GM23248 (cell line): Measurements from ENCODE around the gene WDR64. TPM values are rescaled to one million over a fixed set of nuclear protein-coding genes. Genes with fewer than 3 reads are reported as not detected.

Source experiments
- DNase-seq: peaks from one replicate; pipeline ENCODE4 v3.0.0-alpha.2; 2015
- H2AFZ ChIP-seq: fragments of 200-600 bp; sonication (generic); 2 replicates; pipeline ENCODE4 v1.6.1; 2016; ENCODE audit warnings: antibody characterized with exemption
- H3F3A ChIP-seq: fragments of 200-600 bp; sonication (generic); 2 replicates; pipeline ENCODE4 v1.6.1; 2016; ENCODE audit warnings: mild to moderate bottlenecking, antibody characterized with exemption, mixed run types; ENCODE audit not compliant: insufficient read depth
- H3K27ac ChIP-seq: fragments of 200-600 bp; sonication (generic); 2 replicates; pipeline ENCODE4 v1.5.1; 2016; ENCODE audit warnings: mild to moderate bottlenecking
- H3K27me3 ChIP-seq: fragments of 200-600 bp; sonication (generic); replicated peaks from 2 replicates; pipeline ENCODE4 v1.6.1; 2016; ENCODE audit warnings: mild to moderate bottlenecking; ENCODE audit not compliant: insufficient read depth
- H3K36me3 ChIP-seq: fragments of 200-600 bp; sonication (generic); 2 replicates; pipeline ENCODE4 v1.6.1; 2016; ENCODE audit warnings: low read depth, mild to moderate bottlenecking
- H3K4me1 ChIP-seq: fragments of 200-600 bp; sonication (generic); 2 replicates; pipeline ENCODE4 v1.6.1; 2016; ENCODE audit warnings: mild to moderate bottlenecking; ENCODE audit not compliant: insufficient read depth
- H3K4me2 ChIP-seq: fragments of 200-600 bp; sonication (generic); one replicate; pipeline ENCODE4 v1.6.1; 2016; ENCODE audit warnings: mild to moderate bottlenecking; ENCODE audit not compliant: unreplicated experiment
- H3K4me3 ChIP-seq: fragments of 200-600 bp; sonication (generic); 2 replicates; pipeline ENCODE4 v1.5.1; 2016; ENCODE audit warnings: mild to moderate bottlenecking
- H3K79me2 ChIP-seq: fragments of 200-600 bp; sonication (generic); 2 replicates; pipeline ENCODE4 v1.6.1; 2016; ENCODE audit warnings: mild to moderate bottlenecking; ENCODE audit not compliant: insufficient read depth
- H3K9ac ChIP-seq: fragments of 200-600 bp; sonication (generic); 2 replicates; pipeline ENCODE4 v1.6.1; 2016; ENCODE audit warnings: mild to moderate bottlenecking
- H3K9me2 ChIP-seq: fragments of 200-600 bp; sonication (generic); 2 replicates; pipeline ENCODE4 v1.6.1; 2016; ENCODE audit warnings: mixed run types, mild to moderate bottlenecking, moderate library complexity; ENCODE audit not compliant: insufficient read depth
- H3K9me3 ChIP-seq: fragments of 200-600 bp; sonication (generic); one replicate; pipeline ENCODE4 v1.6.1; 2017; ENCODE audit warnings: low read depth
- H4K20me1 ChIP-seq: fragments of 200-600 bp; sonication (generic); 2 replicates; pipeline ENCODE4 v1.6.0; 2016; ENCODE audit not compliant: insufficient read depth
- EZH2 ChIP-seq: fragments of 200-600 bp; sonication (generic); IDR thresholded peaks from 2 replicates; pipeline ENCODE4 v1.6.1; 2018; ENCODE audit warnings: antibody characterized with exemption, mild to moderate bottlenecking; ENCODE audit not compliant: insufficient read depth, poor library complexity, severe bottlenecking
- EZH2phosphoT487 ChIP-seq: fragments of 200-600 bp; sonication (generic); IDR thresholded peaks from 2 replicates; pipeline ENCODE4 v1.6.1; 2018; ENCODE audit warnings: antibody characterized with exemption, moderate library complexity, mild to moderate bottlenecking, low read depth; ENCODE audit not compliant: insufficient read depth
- WGBS, 2 experiments: methylation state at CpG; one replicate each; pipeline ENCODE4 v1.1.6; 2015 to 2017; ENCODE audit warnings: low lambda C conversion rate in 2 of 2, low coverage in 1 of 2; ENCODE audit errors: missing lambda C conversion rate in 2 of 2; 5-methylcytosine and 5-hydroxymethylcytosine counted together
- in situ Hi-C: fragments of 300-500 bp; cut with MboI; formaldehyde crosslinking; loops from 2 replicates; pipeline ENCODE4 v1.15.0; 2020
- polyA plus RNA-seq: library from polyadenylated mRNA; unstranded; fragments of >200 nt; fragmentation: Nextera tagmentation; extraction: Ambion mirVana; gene quantifications from 2 replicates; pipeline ENCODE4 v1.2.1, GENCODE V29; 2016
- total RNA-seq: library from RNA; depleted of rRNA; stranded (reverse); fragments of >200 nt; shearing (Covaris generic); gene quantifications from 2 replicates; pipeline ENCODE4 v1.2.3, GENCODE V29; 2014

Gene WDR64
- total and polyA plus RNA-seq, 2 experiments from 2014 or later: not detected

GRCh38 chr1:241840164-241840563 lies 188.1 kb downstream of the WDR64 start:
- Histone ChIP-seq H4K20me1 (no peaks in the 10 kb centered on the region), H3K4me2 (no peak overlapping the region), H3K9ac (no peak overlapping the region), H2AFZ (no peak overlapping the region), H3K9me3 (no peaks in the 10 kb centered on the region), H3K36me3 (no peaks in the 10 kb centered on the region), H3K4me1 (peaks cover 38% of the 10 kb centered on the region), H3K9me2 (no peaks in the 10 kb centered on the region), H3K4me3 (no peak overlapping the region), H3F3A (peaks cover 28% of the 10 kb centered on the region), H3K27ac (no peak overlapping the region), H3K79me2 (no peaks in the 10 kb centered on the region), H3K27me3 (no peaks in the 10 kb centered on the region)
- WGBS, 2 experiments: 72 to 78% methylated on average over 6 of the region's 6 CpGs
- no peak for DNase-seq
- in situ Hi-C loops: no loop called here
- TF ChIP-seq EZH2 (no peak), EZH2phosphoT487 (no peak)

DNA sequence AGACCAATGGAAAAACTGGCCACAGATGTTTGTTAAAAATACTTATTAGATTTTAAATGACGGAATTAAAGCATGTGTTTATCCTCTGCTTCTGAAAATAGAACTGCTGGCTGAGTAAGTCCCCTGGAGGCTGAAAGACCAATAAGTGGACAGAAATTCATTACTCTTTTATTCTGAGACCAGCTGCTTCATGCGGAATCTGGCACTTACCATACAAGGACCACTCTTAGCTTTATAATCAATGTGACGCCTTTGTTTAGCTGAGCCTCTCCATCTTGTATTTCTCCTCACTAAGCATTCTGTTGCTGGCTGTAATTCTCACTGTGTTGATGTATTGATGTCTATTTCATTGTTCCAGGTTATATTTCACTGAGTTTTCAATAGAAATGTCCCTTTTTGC lies 189.6 kb downstream of the WDR64 start:
- Histone ChIP-seq H3K27me3 (no peaks in the 10 kb centered on the region), H3K9me2 (no peaks in the 10 kb centered on the region), H3F3A (peaks cover 28% of the 10 kb centered on the region), H3K4me3 (no peak overlapping the region), H3K79me2 (no peaks in the 10 kb centered on the region), H3K27ac (peak overlapping the region; percentile 62; the same call in 1 of the 2 replicates), H2AFZ (no peak overlapping the region), H3K9ac (no peak overlapping the region), H4K20me1 (no peaks in the 10 kb centered on the region), H3K9me3 (no peaks in the 10 kb centered on the region), H3K4me1 (peaks cover 38% of the 10 kb centered on the region), H3K36me3 (no peaks in the 10 kb centered on the region), H3K4me2 (no peak overlapping the region)
- TF ChIP-seq EZH2 (no peak), EZH2phosphoT487 (no peak)
- in situ Hi-C loops: no loop called here
- no peak for DNase-seq
- 74 to 80% methylated on average over 3 of the region's 3 CpGs for WGBS, 2 experiments

DNA sequence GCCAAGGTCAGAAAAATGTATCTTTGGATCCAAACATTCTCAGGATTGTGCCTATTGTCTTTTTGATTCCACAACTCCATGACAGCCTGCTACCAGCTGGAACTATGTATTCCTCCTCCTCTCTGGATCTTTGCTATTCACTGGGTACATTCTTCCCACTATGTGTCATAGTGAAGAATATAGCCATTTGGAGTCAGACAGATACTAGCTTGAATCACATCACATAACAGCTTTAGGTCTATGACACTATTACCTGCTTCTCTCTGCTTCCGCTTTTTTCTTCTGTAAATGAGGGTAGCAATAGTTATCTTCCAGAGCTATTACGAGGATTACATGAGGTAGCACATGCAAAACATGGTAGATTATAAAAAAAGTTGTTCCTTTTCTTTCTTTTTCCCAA lies 190.5 kb downstream of the WDR64 start:
- H3K9me3 ChIP-seq: no peaks in the 10 kb centered on the region
- WGBS, 2 experiments: 91 to 95% methylated on average over 2 of the region's 2 CpGs
- H3K4me1 ChIP-seq: peaks cover 36% of the 10 kb centered on the region
- peak overlapping the region; percentile 71 for H3K4me2 ChIP-seq
- no peaks in the 10 kb centered on the region for H3K27me3 ChIP-seq
- H2AFZ ChIP-seq: peak overlapping the region; percentile 72
- no peaks in the 10 kb centered on the region for H3K9me2 ChIP-seq
- in situ Hi-C loops: no loop called here
- peak; percentile 77 for DNase-seq
- peak overlapping the region; percentile 25; the same call in 1 of the 2 replicates for H3K9ac ChIP-seq
- H3K36me3 ChIP-seq: no peaks in the 10 kb centered on the region
- peaks cover 28% of the 10 kb centered on the region for H3F3A ChIP-seq
- H3K27ac ChIP-seq: peak overlapping the region; percentile 62
- H3K79me2 ChIP-seq: no peaks in the 10 kb centered on the region
- H3K4me3 ChIP-seq: no peak overlapping the region
- TF ChIP-seq EZH2: no peak
- no peak for TF ChIP-seq EZH2phosphoT487
- H4K20me1 ChIP-seq: no peaks in the 10 kb centered on the region

GRCh38 chr1:241844593-241844992 lies 192.5 kb downstream of the WDR64 start:
- no peak overlapping the region for H3K9ac ChIP-seq
- H3K27me3 ChIP-seq: no peaks in the 10 kb centered on the region
- no peak overlapping the region for H3K4me2 ChIP-seq
- no peak overlapping the region for H3K4me3 ChIP-seq
- H4K20me1 ChIP-seq: no peaks in the 10 kb centered on the region
- in situ Hi-C loops: no loop called here
- no peaks in the 10 kb centered on the region for H3K9me3 ChIP-seq
- H3F3A ChIP-seq: peaks cover 21% of the 10 kb centered on the region
- no peaks in the 10 kb centered on the region for H3K36me3 ChIP-seq
- peaks cover 15% of the 10 kb centered on the region for H3K79me2 ChIP-seq
- H2AFZ ChIP-seq: no peak overlapping the region
- no peak overlapping the region for H3K27ac ChIP-seq
- no peak for DNase-seq
- peaks cover 28% of the 10 kb centered on the region for H3K4me1 ChIP-seq
- no peak for TF ChIP-seq EZH2phosphoT487
- no peak for TF ChIP-seq EZH2
- 80 to 87% methylated on average over 6 of the region's 6 CpGs for WGBS, 2 experiments
- no peaks in the 10 kb centered on the region for H3K9me2 ChIP-seq

DNA sequence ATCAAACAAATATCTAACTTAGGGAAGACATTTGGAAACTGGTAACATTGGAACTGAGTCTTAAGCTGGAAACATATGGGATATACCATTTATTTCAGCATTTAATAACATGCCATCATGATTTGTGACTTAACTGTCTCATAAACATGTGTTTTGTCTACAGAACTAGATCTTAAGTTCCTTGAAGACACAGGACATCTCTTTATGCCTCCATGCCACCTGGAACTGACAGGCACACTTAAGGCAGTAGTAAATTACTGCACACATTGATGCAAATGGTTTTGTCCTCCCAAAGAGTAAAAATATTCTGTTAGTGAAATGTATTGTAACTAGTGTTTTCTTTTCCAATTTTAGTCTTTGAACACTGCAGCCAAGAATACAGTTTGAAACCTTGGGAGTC lies 194.3 kb downstream of the WDR64 start:
- Histone ChIP-seq H3F3A (peaks cover 21% of the 10 kb centered on the region), H3K4me2 (no peak overlapping the region), H3K27ac (no peak overlapping the region), H3K9ac (no peak overlapping the region), H2AFZ (peak overlapping the region; percentile 99; the same call in 1 of the 2 replicates), H3K27me3 (no peaks in the 10 kb centered on the region), H3K36me3 (no peaks in the 10 kb centered on the region), H4K20me1 (no peaks in the 10 kb centered on the region), H3K4me3 (no peak overlapping the region), H3K9me2 (no peaks in the 10 kb centered on the region), H3K9me3 (no peaks in the 10 kb centered on the region), H3K79me2 (peaks cover 18% of the 10 kb centered on the region), H3K4me1 (peaks cover 28% of the 10 kb centered on the region)
- no peak for DNase-seq
- TF ChIP-seq EZH2phosphoT487 (no peak), EZH2 (no peak)
- in situ Hi-C loops: no loop called here
